DMS 273 (cell line): ENCODE results near the gene MTRF1.
"Not testable (repeated sequence)": the region's sequence is repeated elsewhere in the genome, so short reads cannot be mapped to it uniquely, and the experiment has no call there.

Experiments
- DNase-seq: peaks from one replicate; lab custom pipeline; 2025; ENCODE audit not compliant: unreplicated experiment; lab: John Stamatoyannopoulos, UW

The MTRF1 gene

DNA sequence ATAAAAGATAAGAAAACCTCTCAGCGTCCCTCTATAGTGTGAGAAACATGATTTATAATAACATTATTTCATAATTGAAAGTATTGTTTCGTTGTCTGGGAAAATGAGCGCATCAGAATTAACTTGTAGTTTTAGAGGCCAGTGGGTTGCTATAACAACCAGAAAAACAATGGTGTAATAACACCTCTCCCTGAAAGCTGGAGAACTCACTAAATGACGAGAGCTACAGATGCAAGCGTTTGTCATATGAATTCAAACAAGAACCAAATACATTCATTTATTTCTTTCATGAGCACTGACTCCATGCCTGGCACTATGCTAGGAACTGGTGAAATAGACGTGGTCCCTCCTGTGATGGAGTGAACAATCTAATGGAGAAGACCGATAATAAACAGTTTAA is 85.3 kb downstream of the MTRF1 start:
- DNase-seq = no peak

DNA sequence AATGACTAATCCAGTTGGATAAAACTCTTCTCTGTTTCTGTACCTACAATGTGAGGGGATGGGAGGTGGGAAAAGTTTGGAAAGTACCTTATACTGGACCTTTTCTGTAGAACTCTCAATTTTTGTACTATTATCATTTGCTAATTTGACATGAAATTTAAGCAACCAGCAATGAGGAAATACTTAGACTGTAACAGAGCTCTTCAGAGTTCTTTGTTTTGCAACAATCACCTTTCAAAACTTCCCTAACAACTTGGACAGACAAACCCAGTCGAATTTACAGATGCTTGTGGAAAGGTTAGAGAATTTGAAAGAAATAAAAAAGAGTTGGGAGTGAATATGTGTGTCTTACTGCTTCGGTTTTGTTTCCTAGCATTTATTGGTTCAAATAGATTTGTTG is 85.8 kb downstream of the MTRF1 start:
- DNase-seq = no peak

DNA sequence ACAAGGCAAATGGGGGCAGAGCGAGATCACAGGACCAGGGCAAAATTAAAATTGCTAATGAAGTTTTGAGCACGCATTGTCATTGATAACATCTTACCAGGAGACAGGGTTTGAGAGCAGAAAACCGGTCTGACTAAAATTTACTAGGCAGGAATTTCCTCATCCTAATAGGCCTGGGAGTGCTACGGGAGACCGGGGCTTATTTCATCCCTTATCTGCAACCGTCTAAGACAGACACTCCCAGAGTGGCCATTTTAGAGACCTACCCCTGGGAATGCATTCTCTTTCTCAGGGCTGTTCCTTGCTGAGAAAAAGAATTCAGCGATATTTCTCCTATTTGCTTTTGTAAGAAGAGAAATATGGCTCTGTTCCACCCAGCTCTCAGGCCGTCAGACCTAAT is 87.8 kb downstream of the MTRF1 start:
- not testable (repeated sequence) for DNase-seq
